DOHH2 (cell line): Measurements from ENCODE around the gene QRICH2.

Source experiments
- H3F3A ChIP-seq: fragments of 200-600 bp; sonication (generic), shearing (Covaris generic); 2 replicates; pipeline ENCODE4 v1.6.0; 2016; ENCODE audit warnings: antibody characterized with exemption, mild to moderate bottlenecking; ENCODE audit not compliant: control insufficient read depth, insufficient read depth
- H3K27ac ChIP-seq: fragments of 200-600 bp; sonication (generic); 2 replicates; pipeline ENCODE4 v1.5.1; 2014; ENCODE audit warnings: low read depth, mild to moderate bottlenecking, low read length, moderate library complexity
- H3K27me3 ChIP-seq: fragments of 200-600 bp; sonication (generic); 2 replicates; pipeline ENCODE4 v1.6.1; 2014; ENCODE audit warnings: mild to moderate bottlenecking, low read length, mixed read lengths; ENCODE audit not compliant: control insufficient read depth
- H3K36me3 ChIP-seq: fragments of 200-600 bp; sonication (generic); 2 replicates; pipeline ENCODE4 v1.6.1; 2014; ENCODE audit warnings: mild to moderate bottlenecking, low read length, moderate library complexity, mixed read lengths; ENCODE audit not compliant: control insufficient read depth
- H3K4me1 ChIP-seq: fragments of 200-600 bp; sonication (generic); 2 replicates; pipeline ENCODE4 v1.6.1; 2014; ENCODE audit warnings: mild to moderate bottlenecking, low read length, mixed read lengths; ENCODE audit not compliant: control insufficient read depth
- H3K4me2 ChIP-seq: fragments of 200-600 bp; sonication (generic); 2 replicates; pipeline ENCODE4 v1.6.0; 2014; ENCODE audit warnings: mild to moderate bottlenecking, low read length, moderate library complexity
- H3K4me3 ChIP-seq: fragments of 200-600 bp; sonication (generic); 2 replicates; pipeline ENCODE4 v1.5.1; 2014; ENCODE audit warnings: mild to moderate bottlenecking, low read length, mixed read lengths
- H3K79me2 ChIP-seq: fragments of 200-600 bp; sonication (generic); 2 replicates; pipeline ENCODE4 v1.6.1; 2014; ENCODE audit warnings: mild to moderate bottlenecking, low read length, mixed read lengths; ENCODE audit not compliant: control insufficient read depth
- H3K9me2 ChIP-seq: fragments of 200-600 bp; sonication (generic); replicated peaks from 2 replicates; pipeline ENCODE4 v1.6.1; 2014; ENCODE audit warnings: mild to moderate bottlenecking, low read length, mixed read lengths; ENCODE audit not compliant: control insufficient read depth
- H3K9me3 ChIP-seq: fragments of 200-600 bp; sonication (generic); 2 replicates; pipeline ENCODE4 v1.6.1; 2014; ENCODE audit warnings: antibody characterized with exemption, low read length, mixed read lengths; ENCODE audit not compliant: control insufficient read depth, insufficient read depth
- H4K20me1 ChIP-seq: fragments of 200-600 bp; sonication (generic); 2 replicates; pipeline ENCODE4 v1.6.0; 2014; ENCODE audit warnings: low read depth, mild to moderate bottlenecking, antibody characterized with exemption, low read length, moderate library complexity; ENCODE audit not compliant: control insufficient read depth, insufficient read depth
- EZH2phosphoT487 ChIP-seq: fragments of 200-600 bp; sonication (generic); IDR thresholded peaks from 2 replicates; pipeline ENCODE4 v1.6.1; 2017; ENCODE audit warnings: borderline replicate concordance, mild to moderate bottlenecking, antibody characterized with exemption, low read length, moderate library complexity, mixed read lengths
- TF ChIP-seq, protein P1 (sequence below): fragments of 200-600 bp; sonication (generic); IDR thresholded peaks from one replicate; pipeline ENCODE4 v1.5.1; 2014; ENCODE audit warnings: antibody characterized with exemption, mild to moderate bottlenecking, low read depth, low read length; ENCODE audit not compliant: poor library complexity, severe bottlenecking

Gene QRICH2

DNA sequence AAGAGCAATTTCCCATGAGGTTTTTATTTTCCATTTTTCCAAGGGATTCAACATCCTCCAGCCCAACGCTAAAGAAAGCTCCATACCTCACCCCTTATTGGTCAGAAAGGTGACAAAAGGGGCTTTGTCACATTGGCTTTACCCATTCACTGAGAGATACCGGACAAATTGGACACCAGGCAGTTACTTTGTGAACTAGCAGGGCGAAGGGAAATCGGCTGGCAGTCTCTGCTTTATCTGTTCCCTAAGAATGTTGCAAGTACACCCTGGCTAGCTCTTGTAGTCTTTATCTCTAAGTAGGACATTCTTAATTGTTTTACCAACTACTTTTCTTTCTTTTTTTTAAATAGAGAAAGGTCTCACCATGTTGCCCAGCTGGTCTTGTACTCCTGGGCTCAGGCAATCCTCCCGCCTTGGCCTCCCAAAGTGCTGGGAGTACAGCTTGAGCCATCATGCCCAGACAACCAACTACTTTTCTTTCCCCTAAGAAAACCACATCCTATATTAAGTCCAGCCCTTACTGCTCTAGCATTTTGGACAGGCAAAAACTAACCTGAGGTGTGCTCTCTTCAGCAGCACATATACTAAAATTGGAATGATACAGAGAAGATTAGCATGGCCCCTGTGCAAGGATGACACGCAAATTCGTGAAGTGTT lies 28.8 kb upstream of the QRICH2 start:
- H3K79me2 ChIP-seq = no peaks in the 10 kb centered on the region

DNA sequence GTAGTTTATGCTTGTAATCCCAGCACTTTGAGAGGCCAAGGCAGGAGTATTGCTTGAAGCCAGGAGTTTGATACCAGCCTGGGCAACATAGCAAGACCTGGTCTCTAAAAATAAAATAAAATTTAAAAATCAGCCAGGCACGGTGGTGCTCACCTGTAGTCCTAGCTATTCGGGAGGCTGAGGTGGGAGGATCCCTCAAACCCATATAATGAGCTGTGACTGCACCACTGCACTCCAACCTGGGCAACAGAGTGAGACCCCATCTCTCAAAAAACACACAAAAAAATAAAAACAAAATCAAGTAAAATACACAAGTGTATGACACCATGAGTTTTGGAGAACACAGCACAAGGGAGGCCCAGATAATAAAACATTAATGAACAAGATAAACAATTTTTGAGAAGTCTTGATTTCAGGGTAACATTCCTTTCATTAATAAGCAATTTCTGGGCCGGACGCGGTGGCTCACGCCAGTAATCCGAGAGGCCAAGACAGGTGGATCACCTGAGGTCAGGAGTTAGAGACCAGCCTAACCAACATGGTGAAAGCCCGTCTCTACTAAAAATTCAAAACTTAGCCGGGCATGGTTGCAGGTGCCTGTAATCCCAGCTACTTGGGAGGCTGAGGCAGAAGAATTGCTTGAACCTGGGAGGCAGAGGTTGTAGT lies 27.8 kb upstream of the QRICH2 start:
- no peaks in the 10 kb centered on the region for H3K9me2 ChIP-seq
- no peak overlapping the region for H3K27ac ChIP-seq
- H3K9me3 ChIP-seq = no peaks in the 10 kb centered on the region
- TF ChIP-seq, protein P1, sequence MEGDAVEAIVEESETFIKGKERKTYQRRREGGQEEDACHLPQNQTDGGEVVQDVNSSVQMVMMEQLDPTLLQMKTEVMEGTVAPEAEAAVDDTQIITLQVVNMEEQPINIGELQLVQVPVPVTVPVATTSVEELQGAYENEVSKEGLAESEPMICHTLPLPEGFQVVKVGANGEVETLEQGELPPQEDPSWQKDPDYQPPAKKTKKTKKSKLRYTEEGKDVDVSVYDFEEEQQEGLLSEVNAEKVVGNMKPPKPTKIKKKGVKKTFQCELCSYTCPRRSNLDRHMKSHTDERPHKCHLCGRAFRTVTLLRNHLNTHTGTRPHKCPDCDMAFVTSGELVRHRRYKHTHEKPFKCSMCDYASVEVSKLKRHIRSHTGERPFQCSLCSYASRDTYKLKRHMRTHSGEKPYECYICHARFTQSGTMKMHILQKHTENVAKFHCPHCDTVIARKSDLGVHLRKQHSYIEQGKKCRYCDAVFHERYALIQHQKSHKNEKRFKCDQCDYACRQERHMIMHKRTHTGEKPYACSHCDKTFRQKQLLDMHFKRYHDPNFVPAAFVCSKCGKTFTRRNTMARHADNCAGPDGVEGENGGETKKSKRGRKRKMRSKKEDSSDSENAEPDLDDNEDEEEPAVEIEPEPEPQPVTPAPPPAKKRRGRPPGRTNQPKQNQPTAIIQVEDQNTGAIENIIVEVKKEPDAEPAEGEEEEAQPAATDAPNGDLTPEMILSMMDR = no peak
- no peak for TF ChIP-seq EZH2phosphoT487
- no peak overlapping the region for H3K4me2 ChIP-seq
- peaks cover 13% of the 10 kb centered on the region; the same call in 1 of the 2 replicates for H3K36me3 ChIP-seq
- H3F3A ChIP-seq = no peaks in the 10 kb centered on the region
- H4K20me1 ChIP-seq = no peaks in the 10 kb centered on the region
- H3K79me2 ChIP-seq = no peaks in the 10 kb centered on the region
- H3K27me3 ChIP-seq = no peaks in the 10 kb centered on the region
- no peak overlapping the region for H3K4me3 ChIP-seq
- no peaks in the 10 kb centered on the region for H3K4me1 ChIP-seq

More for the DNA sequence above, 28.8 kb upstream of the QRICH2 start:
- no peaks in the 10 kb centered on the region for H3K4me1 ChIP-seq
- no peaks in the 10 kb centered on the region for H3K9me2 ChIP-seq
- H3K4me3 ChIP-seq = no peak overlapping the region
- no peaks in the 10 kb centered on the region for H3K27me3 ChIP-seq
- TF ChIP-seq EZH2phosphoT487 = no peak
- TF ChIP-seq, protein P1 = no peak
- no peak overlapping the region for H3K4me2 ChIP-seq
- H3K36me3 ChIP-seq = peaks cover 8% of the 10 kb centered on the region
- no peaks in the 10 kb centered on the region for H3K9me3 ChIP-seq
- H3F3A ChIP-seq = no peaks in the 10 kb centered on the region
- no peak overlapping the region for H3K27ac ChIP-seq
- no peaks in the 10 kb centered on the region for H4K20me1 ChIP-seq

DNA sequence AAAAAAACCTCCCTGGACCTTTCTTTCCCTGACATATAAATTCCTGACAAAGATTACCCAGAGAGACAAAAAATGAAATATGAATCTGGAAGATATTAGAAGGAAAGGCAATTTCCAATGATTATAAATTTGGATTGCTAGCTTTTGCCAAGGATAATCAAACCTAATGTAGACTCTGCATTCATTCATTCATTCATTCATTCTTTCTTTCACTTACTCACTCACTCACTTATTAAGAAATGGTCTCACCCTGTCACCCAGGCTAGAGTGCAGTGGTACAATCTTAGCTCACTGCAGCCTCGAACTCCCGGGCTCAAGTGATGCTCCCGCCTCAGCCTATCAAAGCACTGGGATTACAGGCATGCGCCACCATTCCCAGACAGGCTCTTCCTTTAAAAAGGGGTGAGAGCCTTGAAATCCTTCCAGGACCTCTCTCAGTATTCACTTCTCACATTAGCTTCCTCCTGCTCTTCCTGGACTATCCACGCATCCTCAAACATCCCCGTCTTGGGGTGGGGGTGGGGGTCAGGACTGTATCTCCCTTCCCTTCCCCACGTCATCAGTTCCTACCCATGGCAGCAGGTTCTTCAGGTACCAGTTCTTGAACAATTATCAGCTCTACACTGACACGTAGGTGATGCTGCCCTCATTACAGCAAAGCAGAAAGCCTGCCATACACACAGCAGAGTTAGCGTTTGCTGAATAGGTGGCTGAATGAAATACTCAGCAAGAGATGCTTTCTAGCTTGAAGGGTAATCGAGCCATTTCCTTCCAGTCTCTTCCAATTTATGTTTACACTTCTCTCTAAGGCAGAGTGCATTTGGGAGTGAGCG lies 25.8 kb upstream of the QRICH2 start:
- Histone ChIP-seq H3K79me2 (no peaks in the 10 kb centered on the region), H3K9me2 (no peaks in the 10 kb centered on the region), H4K20me1 (no peaks in the 10 kb centered on the region), H3K9me3 (no peaks in the 10 kb centered on the region), H3K36me3 (peaks cover 26% of the 10 kb centered on the region), H3K27ac (no peak overlapping the region), H3K4me2 (no peak overlapping the region), H3K4me1 (no peaks in the 10 kb centered on the region), H3K4me3 (no peak overlapping the region), H3F3A (no peaks in the 10 kb centered on the region), H3K27me3 (no peaks in the 10 kb centered on the region)
- TF ChIP-seq, protein P1 = no peak
- no peak for TF ChIP-seq EZH2phosphoT487
